Measurements from ENCODE around the gene ARHGAP29. TPM values are rescaled to one million over a fixed set of nuclear protein-coding genes. Genes with fewer than 3 reads are reported as not detected.

The ARHGAP29 gene
- total and polyA plus RNA-seq, 3 donors from 2014 or later = 24.9 to 41.7 (median 34.7) TPM

- TF ChIP-seq POLR2A (IDR thresholded peaks at IDR 0.05) (no peak), CTCF (IDR thresholded peaks at IDR 0.05) (no peak)
- H3K27ac ChIP-seq = no peak overlapping the region
- 95 to 100% methylated on average over 1 of the region's 1 CpG for WGBS, 2 donors
- no peak for DNase-seq
- no peak overlapping the region for H3K4me3 ChIP-seq
- no peaks in the 10 kb centered on the region for H3K4me1 ChIP-seq
- no peaks in the 10 kb centered on the region for H3K27me3 ChIP-seq
- H3K36me3 ChIP-seq (ENCODE audit: low read depth, missing control alignments) = no peaks in the 10 kb centered on the region
- intact Hi-C loops (cut with DNase I; ENCODE audit: low total_unique reads) = no loop called here
- H3K9me3 ChIP-seq = no peaks in the 10 kb centered on the region
Observed at GRCh38 chr1:94124538-94124937, 112.8 kb downstream of the ARHGAP29 start.

GRCh38 chr1:94122201-94122970 lies 115.0 kb downstream of the ARHGAP29 start:
- Histone ChIP-seq H3K4me1 (peaks cover 2% of the 10 kb centered on the region), H3K4me3 (no peak overlapping the region), H3K9me3 (no peaks in the 10 kb centered on the region), H3K36me3 (ENCODE audit: low read depth, missing control alignments) (no peaks in the 10 kb centered on the region), H3K27ac (no peak overlapping the region), H3K27me3 (no peaks in the 10 kb centered on the region)
- TF ChIP-seq CTCF (IDR thresholded peaks at IDR 0.05) (no peak), POLR2A (IDR thresholded peaks at IDR 0.05) (no peak)
- intact Hi-C loops (cut with DNase I; ENCODE audit: low total_unique reads) = no loop called here
- DNase-seq = no peak
- 75 to 77% methylated on average over 5 of the region's 5 CpGs for WGBS, 2 donors

Other genes with a start within 250 kb of the ARHGAP29 start
- gene ABCA4, start 116.4 kb downstream of the ARHGAP29 start, total RNA-seq = 1 to 10 TPM; 1.6 to 1.8 TPM
- gene ABCA4, start 116.4 kb downstream of the ARHGAP29 start, polyA plus RNA-seq (ENCODE audit: insufficient read depth, low read depth, low replicate concordance) = 1.8 TPM
- gene ABCD3, start 180.8 kb upstream of the ARHGAP29 start, total RNA-seq = 10 to 100 TPM; 45.2 to 45.6 TPM
- gene ABCD3, start 180.8 kb upstream of the ARHGAP29 start, polyA plus RNA-seq (ENCODE audit: insufficient read depth, low read depth, low replicate concordance) = 27.0 TPM